Colonic mucosa (tissue), 4 donors: ENCODE data around the gene OR52D1. TPM values are rescaled to one million over a fixed set of nuclear protein-coding genes. Genes with fewer than 3 reads are reported as not detected.

Experiments
- DNase-seq: peaks from one replicate; pipeline ENCODE4 v3.0.0-alpha.2; 2020
- H3K27ac ChIP-seq: fragments of 200-600 bp; one replicate; pipeline ENCODE4 v1.8.0; 2021
- H3K27me3 ChIP-seq: fragments of 200-600 bp; one replicate; pipeline ENCODE4 v1.8.0; 2021
- H3K36me3 ChIP-seq: fragments of 200-600 bp; one replicate; pipeline ENCODE4 v1.8.0; 2021
- H3K4me1 ChIP-seq: fragments of 200-600 bp; one replicate; pipeline ENCODE4 v1.8.0; 2021; ENCODE audit warnings: mild to moderate bottlenecking
- H3K4me3 ChIP-seq: fragments of 200-600 bp; one replicate; pipeline ENCODE4 v1.8.0; 2021
- H3K9ac ChIP-seq, 2 donors: one replicate each; pipeline ENCODE4 v1.7.0; 2013; ENCODE audit warnings: control low read depth in 2 of 2, low read depth in 2 of 2, low read length in 2 of 2
- H3K9me3 ChIP-seq: fragments of 200-600 bp; one replicate; pipeline ENCODE4 v1.8.0; 2021
- intact Hi-C: fragments of 100-400 bp; cut with DNase I; formaldehyde crosslinking; loops from one replicate; pipeline ENCODE4 v1.14.1; 2022
- total RNA-seq, 2 donors: library from RNA; stranded (reverse); fragmentation: NEBNext Ultra II Directional in 1 of 2; extraction: Animal tissue kit (Norgen Biotek cat#: 25700) in 1 of 2; gene quantifications; one replicate each; pipeline ENCODE4 v1.2.1, GENCODE V29; 2021
- TF ChIP-seq, protein P1 (sequence below): fragments of 200-600 bp; IDR thresholded peaks from one replicate; pipeline ENCODE4 v1.8.0; 2022; ENCODE audit warnings: antibody characterized with exemption, mild to moderate bottlenecking
- donor health status: healthy.
- donor health status: DM: no; HTN: no; CAD: no.
- donor health status: DM: no; HTN: no; CAD: no.

Gene OR52D1
- total RNA-seq, result not detected

DNA sequence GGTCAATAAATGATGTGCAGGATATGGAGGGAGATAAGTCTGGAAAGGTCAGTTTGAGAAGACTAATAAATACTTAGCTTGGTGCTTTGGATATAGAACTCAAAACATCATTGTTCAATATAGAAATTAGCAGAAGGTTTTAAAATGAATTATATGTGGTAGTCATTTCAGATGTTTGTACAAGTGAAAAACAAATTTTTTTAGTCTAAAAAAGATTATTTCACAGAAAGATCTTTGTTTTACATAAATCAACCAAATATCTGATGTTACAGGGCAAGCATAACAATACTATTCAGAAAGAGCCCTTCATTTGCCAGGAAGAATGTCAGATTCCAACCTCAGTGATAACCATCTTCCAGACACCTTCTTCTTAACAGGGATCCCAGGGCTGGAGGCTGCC lies at the start of gene OR52D1:
Gene OR52D1 (plus strand): TSS at position 301 of the 400 bp plus-strand sequence. CDS start 22 bp downstream, at position 323.
- TF ChIP-seq, protein P1, sequence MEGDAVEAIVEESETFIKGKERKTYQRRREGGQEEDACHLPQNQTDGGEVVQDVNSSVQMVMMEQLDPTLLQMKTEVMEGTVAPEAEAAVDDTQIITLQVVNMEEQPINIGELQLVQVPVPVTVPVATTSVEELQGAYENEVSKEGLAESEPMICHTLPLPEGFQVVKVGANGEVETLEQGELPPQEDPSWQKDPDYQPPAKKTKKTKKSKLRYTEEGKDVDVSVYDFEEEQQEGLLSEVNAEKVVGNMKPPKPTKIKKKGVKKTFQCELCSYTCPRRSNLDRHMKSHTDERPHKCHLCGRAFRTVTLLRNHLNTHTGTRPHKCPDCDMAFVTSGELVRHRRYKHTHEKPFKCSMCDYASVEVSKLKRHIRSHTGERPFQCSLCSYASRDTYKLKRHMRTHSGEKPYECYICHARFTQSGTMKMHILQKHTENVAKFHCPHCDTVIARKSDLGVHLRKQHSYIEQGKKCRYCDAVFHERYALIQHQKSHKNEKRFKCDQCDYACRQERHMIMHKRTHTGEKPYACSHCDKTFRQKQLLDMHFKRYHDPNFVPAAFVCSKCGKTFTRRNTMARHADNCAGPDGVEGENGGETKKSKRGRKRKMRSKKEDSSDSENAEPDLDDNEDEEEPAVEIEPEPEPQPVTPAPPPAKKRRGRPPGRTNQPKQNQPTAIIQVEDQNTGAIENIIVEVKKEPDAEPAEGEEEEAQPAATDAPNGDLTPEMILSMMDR, result no peak
- Histone ChIP-seq H3K4me1 (no peaks in the 10 kb centered on the region), H3K9ac (no peak within 1 kb of the TSS), H3K9me3 (no peaks in the 10 kb centered on the region), H3K4me3 (no peak within 1 kb of the TSS), H3K27ac (no peak within 1 kb of the TSS), H3K27me3 (no peaks in the 10 kb centered on the region), H3K36me3 (no peaks in the 10 kb centered on the region)
- no peak for DNase-seq
- intact Hi-C loops, result no loop called here

DNA sequence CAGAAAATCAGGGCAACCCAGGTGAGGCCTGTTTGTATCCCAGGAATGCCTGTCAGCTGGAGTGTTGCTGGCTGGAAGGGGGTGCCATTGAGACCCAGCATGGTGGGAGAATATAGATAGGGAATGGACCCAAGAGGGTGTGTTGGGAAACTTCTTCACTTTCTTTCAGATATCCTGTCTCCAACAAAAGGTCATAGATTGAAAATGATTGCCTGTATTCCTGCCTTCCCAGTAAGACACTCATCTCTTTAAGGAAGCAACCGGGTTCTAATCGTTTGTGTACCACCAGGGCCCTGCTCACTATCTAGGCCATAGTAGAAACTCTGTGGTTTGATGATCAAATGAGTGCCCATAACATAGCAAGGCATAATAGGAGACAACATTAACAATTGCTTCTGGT lies 47.1 kb upstream of the OR52D1 start, which contains the start of gene OR51I1:
Gene OR51I1 (minus strand): TSS at position 101 of the 400 bp plus-strand sequence. CDS start 0 bp downstream, at position 101.
- Histone ChIP-seq H3K9me3 (no peaks in the 10 kb centered on the region), H3K27me3 (no peaks in the 10 kb centered on the region), H3K9ac (no peak within 1 kb of the TSS), H3K4me3 (no peak within 1 kb of the TSS), H3K36me3 (no peaks in the 10 kb centered on the region), H3K27ac (no peak within 1 kb of the TSS), H3K4me1 (no peaks in the 10 kb centered on the region)
- no peak for DNase-seq
- intact Hi-C loops, result no loop called here
- TF ChIP-seq, protein P1, result no peak

DNA sequence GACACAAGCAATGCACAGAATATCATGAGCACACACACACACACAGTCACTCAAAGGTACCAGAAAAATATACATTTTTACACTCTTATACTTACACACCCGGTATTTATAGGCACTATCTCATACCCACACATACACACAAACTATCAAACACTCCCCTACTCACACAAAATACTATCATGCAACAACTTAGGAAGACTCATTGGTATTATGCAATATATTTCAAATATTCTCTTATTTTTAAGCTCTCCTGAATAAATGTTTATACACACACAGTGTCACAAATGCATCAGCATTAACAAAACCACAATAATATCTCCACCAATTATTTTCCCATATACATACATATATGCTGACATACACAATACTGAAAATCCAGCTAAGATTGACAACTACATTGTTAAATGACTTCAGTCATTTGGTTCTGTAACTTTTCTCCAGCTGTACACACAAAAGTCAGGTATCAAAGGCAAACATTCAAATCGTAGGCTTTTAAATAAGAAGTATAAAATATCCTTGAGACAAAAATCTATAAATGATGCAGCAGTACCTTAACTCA lies 44.6 kb upstream of the OR52D1 start:
- Histone ChIP-seq H3K27ac (no peak overlapping the region), H3K4me3 (no peak overlapping the region), H3K9ac (no peak overlapping the region), H3K27me3 (no peaks in the 10 kb centered on the region), H3K36me3 (no peaks in the 10 kb centered on the region), H3K9me3 (no peaks in the 10 kb centered on the region), H3K4me1 (no peaks in the 10 kb centered on the region)
- intact Hi-C loops, result no loop called here
- no peak for DNase-seq
- TF ChIP-seq, protein P1, result no peak

DNA sequence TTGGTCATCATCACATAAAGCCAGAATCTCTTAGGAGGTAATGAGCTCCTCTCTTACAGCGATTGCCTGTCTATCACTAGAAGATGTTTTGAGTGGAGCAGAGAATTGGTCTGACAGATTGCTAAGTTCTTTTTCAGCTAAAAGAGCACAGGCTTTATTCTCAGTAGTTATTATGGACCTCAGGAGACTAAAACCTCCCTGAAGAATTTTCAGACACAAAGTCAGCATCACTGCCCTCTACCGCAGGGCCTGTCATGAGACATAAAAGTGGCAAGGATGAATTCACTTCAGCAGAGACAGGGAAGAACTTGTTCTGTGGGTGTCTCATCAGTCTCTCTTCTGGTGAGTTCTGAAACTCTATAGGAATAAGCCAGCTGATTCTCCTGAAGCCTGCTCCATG lies 39.5 kb upstream of the OR52D1 start, which contains the start of gene OR51I2:
Gene OR51I2 (plus strand): TSS at position 301 of the 400 bp plus-strand sequence. CDS start 4,166 bp downstream, outside the sequence.
- TF ChIP-seq, protein P1, result no peak
- no peak within 1 kb of the TSS for H3K9ac ChIP-seq
- no peaks in the 10 kb centered on the region for H3K9me3 ChIP-seq
- no peaks in the 10 kb centered on the region for H3K36me3 ChIP-seq
- no peaks in the 10 kb centered on the region for H3K4me1 ChIP-seq
- H3K4me3 ChIP-seq, result no peak within 1 kb of the TSS
- intact Hi-C loops, result no loop called here
- no peaks in the 10 kb centered on the region for H3K27me3 ChIP-seq
- no peak within 1 kb of the TSS for H3K27ac ChIP-seq
- no peak for DNase-seq

DNA sequence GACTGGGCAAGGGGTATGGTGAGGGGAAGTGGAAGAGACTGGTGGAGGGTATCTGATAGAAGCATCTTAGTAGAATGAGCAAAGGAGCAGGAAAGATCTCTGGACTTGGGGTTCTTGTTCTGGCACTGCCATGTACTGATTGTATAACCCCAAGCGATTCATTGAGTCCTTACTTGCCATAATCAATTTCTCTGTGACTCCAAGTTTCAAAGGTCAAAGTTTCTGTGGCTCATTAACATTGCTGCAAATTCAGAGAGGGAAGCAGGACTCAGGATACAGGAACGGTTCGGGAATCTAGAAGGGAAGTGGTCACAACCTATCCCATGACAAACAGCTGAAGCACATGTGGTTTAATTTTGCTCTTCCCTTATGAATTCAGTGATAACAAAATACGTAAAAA lies 39.1 kb upstream of the OR52D1 start:
- Histone ChIP-seq H3K4me1 (no peaks in the 10 kb centered on the region), H3K36me3 (no peaks in the 10 kb centered on the region), H3K9ac (no peak overlapping the region), H3K27me3 (no peaks in the 10 kb centered on the region), H3K4me3 (no peak overlapping the region), H3K27ac (no peak overlapping the region), H3K9me3 (no peaks in the 10 kb centered on the region)
- intact Hi-C loops, result no loop called here
- no peak for DNase-seq
- TF ChIP-seq, protein P1, result no peak
